ENCODE measurements around the gene TPCN1.

- no peak for TF ChIP-seq CTCF (IDR thresholded peaks at IDR 0.05)
- no peak for TF ChIP-seq POLR2A (IDR thresholded peaks at IDR 0.05)
Observed at GRCh38 chr12:113257564-113257963, 36.3 kb downstream of the TPCN1 start.

Measured in ovary (tissue), 3 donors.